DOHH2 (cell line): Measurements from ENCODE around the gene GSK3A.

ENCODE experiments used
- CTCF ChIP-seq: fragments of 200-600 bp; sonication (generic); IDR thresholded peaks from one replicate; pipeline ENCODE4 v1.5.1; 2014; ENCODE audit warnings: antibody characterized with exemption, mild to moderate bottlenecking, low read depth, low read length; ENCODE audit not compliant: poor library complexity, severe bottlenecking
- EZH2phosphoT487 ChIP-seq: fragments of 200-600 bp; sonication (generic); IDR thresholded peaks from 2 replicates; pipeline ENCODE4 v1.6.1; 2017; ENCODE audit warnings: borderline replicate concordance, mild to moderate bottlenecking, antibody characterized with exemption, low read length, moderate library complexity, mixed read lengths

GRCh38 chr19:42189133-42189532 lies 53.3 kb downstream of the GSK3A start:
- TF ChIP-seq CTCF: no peak
- no peak for TF ChIP-seq EZH2phosphoT487
